Suprapubic skin (tissue), 4 donors: Measurements from ENCODE around the gene MRPL27.

ENCODE experiments used
- CTCF ChIP-seq, 2 donors: fragments of 200-600 bp in 1 of 2; fragments of 450-650 bp in 1 of 2; sonication (generic) in 1 of 2; IDR thresholded peaks; one replicate each; pipeline ENCODE4 v1.5.1; 2016 to 2019; ENCODE audit warnings: antibody characterized with exemption in 2 of 2, mild to moderate bottlenecking in 1 of 2, moderate library complexity in 1 of 2
- POLR2A ChIP-seq, 2 donors: fragments of 450-650 bp; IDR thresholded peaks; one replicate each; pipeline ENCODE4 v1.6.1; 2017; ENCODE audit warnings: antibody characterized with exemption in 2 of 2, mild to moderate bottlenecking in 2 of 2, moderate library complexity in 2 of 2
- POLR2AphosphoS5 ChIP-seq, 3 donors: sonication (generic); formaldehyde crosslinking; IDR thresholded peaks; one replicate each; pipeline ENCODE4 v1.6.1; 2017; ENCODE audit warnings: antibody characterized with exemption in 3 of 3

- TF ChIP-seq POLR2A (IDR thresholded peaks at IDR 0.05) (no peak), POLR2AphosphoS5 (IDR thresholded peaks at IDR 0.05) (no peak), CTCF (IDR thresholded peaks at IDR 0.05) (no peak)
Observed at GRCh38 chr17:50350733-50351132, 22.3 kb downstream of the MRPL27 start.
